Nephron (organoid): Measurements from ENCODE around the gene FAM83F.

ENCODE experiments used
- H3K27ac Mint-ChIP-seq, 3 experiments: 2 replicates each; pipeline ENCODE4 v1.8.0; 2020; ENCODE audit warnings: mixed read lengths in 3 of 3, mild to moderate bottlenecking in 2 of 3, moderate library complexity in 1 of 3
- H3K27me3 Mint-ChIP-seq: 2 replicates; pipeline ENCODE4 v1.8.0; 2021; ENCODE audit warnings: low read depth, mild to moderate bottlenecking, moderate library complexity, mixed read lengths
- H3K36me3 Mint-ChIP-seq: 2 replicates; pipeline ENCODE4 v1.8.0; 2020; ENCODE audit warnings: low read depth, mixed read lengths
- H3K4me1 Mint-ChIP-seq: 2 replicates; pipeline ENCODE4 v1.8.0; 2020; ENCODE audit warnings: mixed read lengths
- H3K4me3 Mint-ChIP-seq, 3 experiments: 2 replicates each; pipeline ENCODE4 v1.8.0; 2020; ENCODE audit warnings: mild to moderate bottlenecking in 3 of 3, mixed read lengths in 3 of 3, moderate library complexity in 2 of 3
- H3K9me3 Mint-ChIP-seq: 2 replicates; pipeline ENCODE4 v1.8.0; 2020; ENCODE audit warnings: mixed read lengths
- TF ChIP-seq, protein P1 (sequence below), 3 experiments: fragments of 200-600 bp; sonication (generic); IDR thresholded peaks; one replicate each; pipeline ENCODE4 v1.5.0; 2021; ENCODE audit warnings: antibody characterized with exemption in 3 of 3; ENCODE audit not compliant: unreplicated experiment in 3 of 3

Gene FAM83F

DNA sequence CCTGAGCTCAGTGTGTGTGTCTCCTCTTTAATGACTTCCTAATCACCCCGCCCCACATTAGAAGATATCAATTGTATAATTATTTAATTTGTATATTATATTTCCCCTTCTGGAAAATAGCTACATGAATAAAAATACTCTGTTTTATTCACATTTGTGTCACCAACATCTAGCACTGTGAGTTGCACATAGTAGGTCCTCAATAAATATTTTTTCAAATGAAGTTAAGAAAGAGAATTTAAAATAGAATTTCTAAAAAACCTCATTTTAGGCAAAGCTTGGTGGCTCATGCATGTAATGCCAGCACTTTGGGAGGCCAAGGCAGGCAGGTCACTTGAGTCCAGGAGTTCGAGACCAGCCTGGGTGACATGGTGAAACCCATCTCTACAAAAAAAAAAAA is 59.7 kb downstream of the FAM83F start:
- TF ChIP-seq, protein P1, sequence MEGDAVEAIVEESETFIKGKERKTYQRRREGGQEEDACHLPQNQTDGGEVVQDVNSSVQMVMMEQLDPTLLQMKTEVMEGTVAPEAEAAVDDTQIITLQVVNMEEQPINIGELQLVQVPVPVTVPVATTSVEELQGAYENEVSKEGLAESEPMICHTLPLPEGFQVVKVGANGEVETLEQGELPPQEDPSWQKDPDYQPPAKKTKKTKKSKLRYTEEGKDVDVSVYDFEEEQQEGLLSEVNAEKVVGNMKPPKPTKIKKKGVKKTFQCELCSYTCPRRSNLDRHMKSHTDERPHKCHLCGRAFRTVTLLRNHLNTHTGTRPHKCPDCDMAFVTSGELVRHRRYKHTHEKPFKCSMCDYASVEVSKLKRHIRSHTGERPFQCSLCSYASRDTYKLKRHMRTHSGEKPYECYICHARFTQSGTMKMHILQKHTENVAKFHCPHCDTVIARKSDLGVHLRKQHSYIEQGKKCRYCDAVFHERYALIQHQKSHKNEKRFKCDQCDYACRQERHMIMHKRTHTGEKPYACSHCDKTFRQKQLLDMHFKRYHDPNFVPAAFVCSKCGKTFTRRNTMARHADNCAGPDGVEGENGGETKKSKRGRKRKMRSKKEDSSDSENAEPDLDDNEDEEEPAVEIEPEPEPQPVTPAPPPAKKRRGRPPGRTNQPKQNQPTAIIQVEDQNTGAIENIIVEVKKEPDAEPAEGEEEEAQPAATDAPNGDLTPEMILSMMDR (IDR thresholded peaks at IDR 0.05; ENCODE audit: unreplicated experiment in 3 of 3): no peak
- H3K4me1 Mint-ChIP-seq: peaks cover 5% of the 10 kb centered on the region
- no peaks in the 10 kb centered on the region for H3K27me3 Mint-ChIP-seq
- no peaks in the 10 kb centered on the region for H3K9me3 Mint-ChIP-seq
- H3K27ac Mint-ChIP-seq: no peak overlapping the region
- H3K4me3 Mint-ChIP-seq: no peak overlapping the region
- H3K36me3 Mint-ChIP-seq: no peaks in the 10 kb centered on the region

DNA sequence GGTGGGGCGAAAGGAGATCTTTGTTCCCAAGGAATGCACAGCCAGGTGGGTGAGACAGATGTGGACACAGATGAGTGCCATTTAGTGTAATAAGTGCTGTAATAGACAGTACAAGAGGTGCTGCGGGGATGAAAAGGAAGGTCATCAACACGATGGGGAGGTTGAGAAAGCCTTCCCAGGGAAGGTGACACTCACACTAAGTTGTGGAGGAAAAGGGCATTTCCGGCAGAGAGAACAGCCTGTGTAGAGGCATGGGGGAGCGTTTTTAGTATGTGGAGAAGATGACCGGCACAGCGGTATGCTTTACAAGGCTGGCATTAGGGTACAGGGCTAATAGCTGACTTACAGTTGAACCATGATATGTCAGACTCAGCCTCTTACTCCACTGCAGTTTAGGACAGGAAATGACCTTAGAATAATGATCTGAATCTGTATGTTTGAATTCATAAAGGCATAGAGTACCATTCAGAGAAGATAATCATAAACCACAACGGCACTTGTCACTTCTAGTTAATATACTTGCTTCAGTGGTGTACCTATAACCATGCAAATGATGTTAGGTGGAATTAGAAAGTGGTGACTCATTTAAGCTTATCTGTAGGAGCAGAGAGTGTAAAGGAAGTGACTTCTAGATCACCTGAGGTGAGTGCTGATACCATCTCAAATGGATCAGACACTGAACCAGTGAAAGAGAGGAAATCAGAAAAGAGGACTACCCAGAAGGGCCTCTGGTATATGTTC is 60.6 kb downstream of the FAM83F start:
- TF ChIP-seq, protein P1 (IDR thresholded peaks at IDR 0.05; ENCODE audit: unreplicated experiment in 3 of 3): no peak
- Mint-ChIP-seq H3K9me3 (no peaks in the 10 kb centered on the region), H3K4me3 (no peak overlapping the region), H3K27me3 (no peaks in the 10 kb centered on the region), H3K27ac (no peak overlapping the region), H3K4me1 (peaks cover 5% of the 10 kb centered on the region), H3K36me3 (no peaks in the 10 kb centered on the region)

DNA sequence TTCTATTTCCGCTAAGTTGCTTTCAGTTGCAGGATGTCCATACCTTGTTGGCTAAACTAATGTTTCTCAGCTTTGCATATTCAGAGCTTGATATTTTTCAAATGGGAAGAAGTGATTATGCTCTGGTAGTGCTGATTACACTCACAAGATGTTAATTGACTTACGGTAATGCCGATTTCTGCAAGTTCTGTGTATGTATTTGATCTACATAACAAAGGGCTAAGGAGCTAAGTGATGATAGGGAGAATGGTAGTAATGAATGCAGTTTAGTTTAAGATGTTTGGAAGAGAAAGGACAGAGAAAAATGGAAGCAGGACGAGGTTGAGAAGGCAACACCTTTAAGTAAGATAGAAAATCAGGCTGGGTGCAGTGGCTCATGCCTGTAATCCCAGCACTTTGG is 61.4 kb downstream of the FAM83F start:
- H3K4me3 Mint-ChIP-seq: no peak overlapping the region
- peaks cover 5% of the 10 kb centered on the region for H3K4me1 Mint-ChIP-seq
- H3K27ac Mint-ChIP-seq: no peak overlapping the region
- no peaks in the 10 kb centered on the region for H3K9me3 Mint-ChIP-seq
- TF ChIP-seq, protein P1 (IDR thresholded peaks at IDR 0.05; ENCODE audit: unreplicated experiment in 3 of 3): no peak
- no peaks in the 10 kb centered on the region for H3K36me3 Mint-ChIP-seq
- no peaks in the 10 kb centered on the region for H3K27me3 Mint-ChIP-seq

DNA sequence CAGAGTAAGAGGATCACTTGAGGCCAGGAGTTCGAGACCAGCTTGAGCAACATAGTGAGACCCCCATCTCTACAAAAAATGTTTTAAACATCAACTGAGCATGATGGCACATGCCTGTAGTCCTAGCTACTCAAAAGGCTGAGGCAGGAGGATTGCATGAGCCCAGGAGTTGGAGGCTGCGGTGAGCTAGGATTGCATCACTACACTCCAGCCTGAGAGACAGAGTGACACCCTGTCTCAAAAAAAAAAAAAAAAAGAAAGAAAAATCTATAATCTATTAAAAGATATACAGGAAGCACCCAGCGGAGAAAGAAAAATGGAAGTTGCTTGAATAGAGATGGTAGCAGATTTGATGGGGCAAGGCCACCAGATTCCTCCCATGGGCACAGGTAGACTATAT is 61.8 kb downstream of the FAM83F start:
- TF ChIP-seq, protein P1 (IDR thresholded peaks at IDR 0.05; ENCODE audit: unreplicated experiment in 3 of 3): no peak
- Mint-ChIP-seq H3K27ac (no peak overlapping the region), H3K36me3 (no peaks in the 10 kb centered on the region), H3K9me3 (no peaks in the 10 kb centered on the region), H3K4me1 (peaks cover under 1% of the 10 kb centered on the region), H3K4me3 (no peak overlapping the region), H3K27me3 (no peaks in the 10 kb centered on the region)

DNA sequence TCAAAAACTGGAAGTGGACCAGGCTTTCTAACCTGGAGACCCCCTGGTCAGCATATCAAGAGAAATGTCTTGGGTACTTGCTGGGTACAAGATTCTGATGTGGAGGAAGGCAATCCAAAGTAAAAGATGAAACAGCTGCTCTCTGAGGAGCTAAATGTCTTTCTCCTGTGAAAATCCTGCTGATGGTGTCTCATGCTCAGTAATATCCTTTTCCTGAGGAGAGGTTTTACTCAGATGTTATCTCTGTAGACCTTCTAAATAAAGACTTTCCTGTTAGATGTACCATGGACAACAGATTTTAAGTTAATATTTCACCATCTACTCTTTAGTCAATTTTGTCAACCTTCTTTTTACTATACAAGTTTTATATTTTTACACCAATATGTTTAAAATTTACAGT is 62.9 kb downstream of the FAM83F start:
- Mint-ChIP-seq H3K27ac (no peak overlapping the region), H3K27me3 (no peaks in the 10 kb centered on the region), H3K9me3 (no peaks in the 10 kb centered on the region), H3K4me3 (no peak overlapping the region), H3K4me1 (no peaks in the 10 kb centered on the region), H3K36me3 (no peaks in the 10 kb centered on the region)
- TF ChIP-seq, protein P1 (IDR thresholded peaks at IDR 0.05; ENCODE audit: unreplicated experiment in 3 of 3): no peak

DNA sequence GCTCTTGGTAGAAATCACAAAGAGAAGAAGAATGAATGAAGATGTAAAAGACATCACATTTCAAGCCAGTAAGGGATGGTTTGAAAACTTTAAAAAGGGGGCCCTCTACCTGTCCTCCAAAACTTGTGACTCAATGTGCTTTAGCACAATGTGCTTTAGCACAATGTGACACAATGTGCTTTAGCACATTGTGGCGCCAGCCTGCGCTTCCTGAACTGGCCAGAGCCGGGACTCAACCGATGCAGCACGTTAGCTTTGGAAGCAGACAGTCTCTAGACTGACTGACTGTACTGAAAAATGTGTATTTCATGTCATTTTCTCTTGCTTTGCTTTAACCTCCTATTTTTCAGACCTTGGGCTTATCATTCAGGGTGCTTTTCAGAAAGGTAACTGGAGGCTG is 63.5 kb downstream of the FAM83F start:
- Mint-ChIP-seq H3K4me1 (no peaks in the 10 kb centered on the region), H3K9me3 (no peaks in the 10 kb centered on the region), H3K27me3 (no peaks in the 10 kb centered on the region), H3K36me3 (no peaks in the 10 kb centered on the region), H3K4me3 (no peak overlapping the region), H3K27ac (no peak overlapping the region)
- TF ChIP-seq, protein P1 (IDR thresholded peaks at IDR 0.05; ENCODE audit: unreplicated experiment in 3 of 3): no peak
